Measurements from ENCODE around the gene KLK15. TPM values are rescaled to one million over a fixed set of nuclear protein-coding genes. Genes with fewer than 3 reads are reported as not detected.
A peak's percentile ranks its signal among the peaks of the same experiment; 100 is the strongest.

Gene KLK15
- total RNA-seq, 1 donor from 2014 or later = not detected

GRCh38 chr19:50794074-50794875 is 39.1 kb downstream of the KLK15 start:
- H3K27me3 Mint-ChIP-seq = no peaks in the 10 kb centered on the region
- TF ChIP-seq, protein P1, sequence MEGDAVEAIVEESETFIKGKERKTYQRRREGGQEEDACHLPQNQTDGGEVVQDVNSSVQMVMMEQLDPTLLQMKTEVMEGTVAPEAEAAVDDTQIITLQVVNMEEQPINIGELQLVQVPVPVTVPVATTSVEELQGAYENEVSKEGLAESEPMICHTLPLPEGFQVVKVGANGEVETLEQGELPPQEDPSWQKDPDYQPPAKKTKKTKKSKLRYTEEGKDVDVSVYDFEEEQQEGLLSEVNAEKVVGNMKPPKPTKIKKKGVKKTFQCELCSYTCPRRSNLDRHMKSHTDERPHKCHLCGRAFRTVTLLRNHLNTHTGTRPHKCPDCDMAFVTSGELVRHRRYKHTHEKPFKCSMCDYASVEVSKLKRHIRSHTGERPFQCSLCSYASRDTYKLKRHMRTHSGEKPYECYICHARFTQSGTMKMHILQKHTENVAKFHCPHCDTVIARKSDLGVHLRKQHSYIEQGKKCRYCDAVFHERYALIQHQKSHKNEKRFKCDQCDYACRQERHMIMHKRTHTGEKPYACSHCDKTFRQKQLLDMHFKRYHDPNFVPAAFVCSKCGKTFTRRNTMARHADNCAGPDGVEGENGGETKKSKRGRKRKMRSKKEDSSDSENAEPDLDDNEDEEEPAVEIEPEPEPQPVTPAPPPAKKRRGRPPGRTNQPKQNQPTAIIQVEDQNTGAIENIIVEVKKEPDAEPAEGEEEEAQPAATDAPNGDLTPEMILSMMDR (conservative IDR thresholded peaks at IDR 0.05) = no peak
- H3K36me3 Mint-ChIP-seq = no peaks in the 10 kb centered on the region
- no peak overlapping the region for H3K4me3 Mint-ChIP-seq
- no peaks in the 10 kb centered on the region for H3K4me1 Mint-ChIP-seq (ENCODE audit: unreplicated experiment)
- H3K27ac Mint-ChIP-seq = peak overlapping the region; percentile 46
- H3K9me3 Mint-ChIP-seq = no peaks in the 10 kb centered on the region
- no peak for DNase-seq (ENCODE audit: extremely low spot score, unreplicated experiment)

GRCh38 chr19:50793558-50794065 is 39.8 kb downstream of the KLK15 start:
- Mint-ChIP-seq H3K36me3 (no peaks in the 10 kb centered on the region), H3K27ac (no peak overlapping the region)

GRCh38 chr19:50792272-50793250 is 40.8 kb downstream of the KLK15 start:
- Mint-ChIP-seq H3K4me1 (ENCODE audit: unreplicated experiment) (no peaks in the 10 kb centered on the region), H3K9me3 (no peaks in the 10 kb centered on the region), H3K27ac (no peak overlapping the region), H3K4me3 (no peak overlapping the region), H3K36me3 (no peaks in the 10 kb centered on the region), H3K27me3 (no peaks in the 10 kb centered on the region)
- TF ChIP-seq, protein P1 (conservative IDR thresholded peaks at IDR 0.05) = no peak
- no peak for DNase-seq (ENCODE audit: extremely low spot score, unreplicated experiment)

More at GRCh38 chr19:50793558-50794065, 39.8 kb downstream of the KLK15 start:
- H3K9me3 Mint-ChIP-seq = no peaks in the 10 kb centered on the region
- H3K4me3 Mint-ChIP-seq = no peak overlapping the region
- TF ChIP-seq, protein P1 (conservative IDR thresholded peaks at IDR 0.05) = no peak
- no peaks in the 10 kb centered on the region for H3K27me3 Mint-ChIP-seq
- DNase-seq (ENCODE audit: extremely low spot score, unreplicated experiment) = no peak
- H3K4me1 Mint-ChIP-seq (ENCODE audit: unreplicated experiment) = no peaks in the 10 kb centered on the region

GRCh38 chr19:50791594-50792271 is 41.6 kb downstream of the KLK15 start:
- Mint-ChIP-seq H3K27ac (peak overlapping the region; percentile 47), H3K4me1 (ENCODE audit: unreplicated experiment) (no peaks in the 10 kb centered on the region), H3K36me3 (no peaks in the 10 kb centered on the region), H3K27me3 (no peaks in the 10 kb centered on the region), H3K4me3 (no peak overlapping the region), H3K9me3 (no peaks in the 10 kb centered on the region)
- TF ChIP-seq, protein P1 (conservative IDR thresholded peaks at IDR 0.05) = no peak
- DNase-seq (ENCODE audit: extremely low spot score, unreplicated experiment) = no peak

DNA sequence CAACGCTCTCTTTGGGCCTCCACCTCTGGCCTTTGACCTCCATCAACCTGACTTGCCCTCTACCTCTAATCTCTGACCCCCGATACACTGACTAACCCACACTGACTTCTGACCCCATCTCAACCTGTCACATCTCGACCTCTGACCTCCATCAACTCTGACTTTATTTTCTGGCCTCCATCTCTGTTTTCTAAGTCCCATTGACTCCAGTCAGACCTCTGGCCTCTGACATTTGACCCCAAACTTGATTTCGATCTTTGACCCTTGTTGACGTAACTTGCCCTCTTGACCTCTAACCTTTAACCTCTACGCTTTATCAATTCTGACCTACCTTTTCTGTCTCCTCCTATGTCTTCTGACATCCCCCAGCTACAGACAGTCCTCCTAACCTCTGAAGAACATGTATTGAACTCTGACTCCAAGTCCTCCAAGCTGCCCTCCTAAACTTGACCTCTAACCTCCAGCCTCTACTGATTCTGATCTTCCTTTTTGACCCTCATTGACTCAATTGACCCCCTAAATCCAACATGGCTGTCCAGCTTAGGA is 42.4 kb downstream of the KLK15 start:
- peak overlapping the region; percentile 26 for H3K4me3 Mint-ChIP-seq
- TF ChIP-seq, protein P1 (conservative IDR thresholded peaks at IDR 0.05) = no peak
- H3K36me3 Mint-ChIP-seq = no peaks in the 10 kb centered on the region
- no peak for DNase-seq (ENCODE audit: extremely low spot score, unreplicated experiment)
- no peaks in the 10 kb centered on the region for H3K27me3 Mint-ChIP-seq
- H3K27ac Mint-ChIP-seq = peak overlapping the region; percentile 47
- H3K4me1 Mint-ChIP-seq (ENCODE audit: unreplicated experiment) = no peaks in the 10 kb centered on the region
- no peaks in the 10 kb centered on the region for H3K9me3 Mint-ChIP-seq
